Activated CD4-positive, alpha-beta T cell treated with anti-CD3 and anti-CD28 coated beads, Interleukin-10, Interleukin-2, amounts not matched to agents 100 ng/mL and 50 ng/mL, durations not matched to agents 16 hours and 8 hours (primary cell): Measurements from ENCODE around the gene LCP1.
"Not testable (repeated sequence)": the region's sequence is repeated elsewhere in the genome, so short reads cannot be mapped to it uniquely, and the experiment has no call there.

Experiments used
- DNase-seq: peaks from one replicate; pipeline ENCODE4 v3.0.0-alpha.2; 2020

LCP1 gene, protein sequence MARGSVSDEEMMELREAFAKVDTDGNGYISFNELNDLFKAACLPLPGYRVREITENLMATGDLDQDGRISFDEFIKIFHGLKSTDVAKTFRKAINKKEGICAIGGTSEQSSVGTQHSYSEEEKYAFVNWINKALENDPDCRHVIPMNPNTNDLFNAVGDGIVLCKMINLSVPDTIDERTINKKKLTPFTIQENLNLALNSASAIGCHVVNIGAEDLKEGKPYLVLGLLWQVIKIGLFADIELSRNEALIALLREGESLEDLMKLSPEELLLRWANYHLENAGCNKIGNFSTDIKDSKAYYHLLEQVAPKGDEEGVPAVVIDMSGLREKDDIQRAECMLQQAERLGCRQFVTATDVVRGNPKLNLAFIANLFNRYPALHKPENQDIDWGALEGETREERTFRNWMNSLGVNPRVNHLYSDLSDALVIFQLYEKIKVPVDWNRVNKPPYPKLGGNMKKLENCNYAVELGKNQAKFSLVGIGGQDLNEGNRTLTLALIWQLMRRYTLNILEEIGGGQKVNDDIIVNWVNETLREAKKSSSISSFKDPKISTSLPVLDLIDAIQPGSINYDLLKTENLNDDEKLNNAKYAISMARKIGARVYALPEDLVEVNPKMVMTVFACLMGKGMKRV

DNA sequence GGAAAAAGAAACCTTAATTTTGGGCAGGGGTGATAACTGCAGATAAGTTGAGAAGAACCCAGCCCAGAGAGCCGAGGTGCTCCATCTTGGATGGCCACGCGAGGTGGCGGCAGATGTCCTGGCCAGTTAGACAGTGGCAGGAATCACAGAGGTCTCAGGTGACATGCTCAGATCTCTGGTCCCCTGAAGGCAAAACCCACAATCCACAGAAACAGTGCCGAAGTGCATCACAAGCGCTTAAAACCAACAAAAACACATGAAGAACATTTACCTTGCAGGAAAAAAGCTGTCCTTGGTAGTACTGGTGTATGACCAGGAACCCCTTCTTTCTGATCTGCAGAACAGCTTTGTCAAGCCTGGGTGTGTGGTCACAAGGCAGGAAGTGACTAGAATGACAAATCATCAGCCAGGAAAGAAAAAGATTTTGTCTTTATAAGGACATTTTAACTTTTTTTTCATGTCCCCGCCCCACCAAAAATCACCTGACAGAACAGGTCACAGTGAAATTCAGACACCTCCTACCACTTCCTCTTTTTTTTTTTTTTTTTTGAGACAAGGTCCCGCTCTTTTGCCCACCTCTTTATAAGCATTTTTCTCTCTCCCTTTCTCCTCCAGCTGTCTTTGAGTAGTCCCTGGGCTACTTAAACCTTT, at the start of gene LCP1:
Gene LCP1, minus strand, starts transcription at position 338 of the 651 bp plus-strand sequence. CDS start 22,515 bp downstream, outside the sequence.
- DNase-seq = peak; percentile 95

- DNase-seq = no peak
Observed at GRCh38 chr13:46229251-46229650, 47.3 kb upstream of the LCP1 start.

GRCh38 chr13:46220234-46220633, 38.3 kb upstream of the LCP1 start:
- DNase-seq = not testable (repeated sequence)

DNA sequence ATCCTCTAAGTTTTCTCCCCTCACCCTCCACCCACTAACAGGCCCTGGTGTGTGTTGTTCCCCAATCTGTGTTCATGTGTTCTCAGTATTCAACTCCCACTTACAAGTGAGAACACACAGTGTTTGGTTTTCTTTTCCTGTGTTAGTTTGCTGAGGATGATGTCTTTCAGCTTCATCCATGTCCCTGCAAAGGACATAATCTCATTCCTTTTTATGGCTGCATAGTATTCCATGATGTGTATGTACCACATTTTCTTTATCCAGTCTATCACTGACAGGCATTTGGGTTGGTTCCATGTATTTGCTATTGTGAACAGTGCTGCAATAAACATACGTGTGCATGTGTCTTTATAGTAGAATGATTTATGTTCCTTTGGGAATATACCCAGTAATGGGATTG, 32.8 kb upstream of the LCP1 start:
- DNase-seq = not testable (repeated sequence)

DNA sequence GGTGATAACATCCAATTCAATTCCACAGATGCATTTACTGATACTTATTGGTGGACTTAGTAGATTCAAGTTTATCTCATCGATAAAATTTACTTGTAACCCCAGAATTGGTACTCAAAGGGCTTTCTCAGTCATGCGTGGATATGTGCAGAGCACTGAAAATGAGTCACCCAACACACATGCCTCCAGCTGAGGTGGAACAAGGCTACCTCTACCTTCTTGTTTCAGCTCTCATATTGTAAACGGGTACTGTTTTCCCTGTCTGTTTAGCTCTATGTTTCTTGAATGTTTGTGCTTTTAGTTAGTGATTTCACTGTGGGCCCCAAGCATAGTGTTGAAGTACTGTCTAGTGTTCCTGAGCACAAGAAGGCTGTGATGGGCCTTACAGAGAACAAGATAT, 31.3 kb upstream of the LCP1 start:
- peak; percentile 26 for DNase-seq

- DNase-seq = peak; percentile 92
Observed at GRCh38 chr13:46211483-46212351, 29.7 kb upstream of the LCP1 start, which contains the start of gene LRRC63. Gene LRRC63, plus strand, starts transcription at chr13:46211928. Its CDS starts 1,107 bp downstream, at chr13:46213035.

DNA sequence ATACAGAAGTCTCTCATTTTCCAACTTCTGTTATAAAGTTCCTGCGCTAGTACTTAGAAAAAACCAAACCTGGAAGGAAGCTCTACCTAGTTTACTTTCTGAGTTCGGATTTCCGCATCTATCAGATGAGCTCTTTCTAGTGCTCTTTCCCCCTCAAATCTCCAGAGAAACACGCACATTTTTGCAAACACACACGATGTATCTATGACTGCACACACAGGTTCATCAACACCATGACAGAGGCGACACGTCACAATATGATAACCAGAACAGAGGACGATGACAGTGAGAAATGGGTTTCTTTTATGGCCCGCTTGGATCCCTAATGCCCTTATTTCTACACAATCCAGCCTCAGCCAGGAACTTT, 29.1 kb upstream of the LCP1 start:
- peak; percentile 63 for DNase-seq

- no peak for DNase-seq
Observed at GRCh38 chr13:46210362-46211083, 28.5 kb upstream of the LCP1 start.

DNA sequence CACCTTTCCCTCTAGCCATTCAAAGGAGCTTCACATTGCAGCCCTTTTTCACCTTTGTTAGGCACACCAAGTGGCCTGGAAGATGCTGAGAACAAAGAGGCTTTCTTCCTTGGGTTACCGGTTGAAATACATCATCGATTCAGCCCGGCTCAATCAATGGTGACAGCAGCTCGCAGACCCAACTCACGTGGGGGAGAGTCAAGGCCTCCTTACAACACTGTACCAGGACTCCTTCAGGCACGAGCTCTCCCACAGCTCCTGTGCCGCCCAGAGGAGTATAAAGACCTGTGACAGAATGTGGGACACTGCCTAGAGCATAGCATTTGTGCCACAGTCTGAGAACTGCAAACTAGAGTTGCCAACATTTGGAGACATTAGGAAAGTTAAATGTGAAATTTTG, 25.9 kb upstream of the LCP1 start:
- DNase-seq = no peak

- DNase-seq = no peak
Observed at GRCh38 chr13:46206143-46206542, 24.2 kb upstream of the LCP1 start.

- DNase-seq = no peak
Observed at GRCh38 chr13:46202966-46203365, 21.0 kb upstream of the LCP1 start.

GRCh38 chr13:46202188-46202795, 20.3 kb upstream of the LCP1 start:
- DNase-seq = peak; percentile 40

DNA sequence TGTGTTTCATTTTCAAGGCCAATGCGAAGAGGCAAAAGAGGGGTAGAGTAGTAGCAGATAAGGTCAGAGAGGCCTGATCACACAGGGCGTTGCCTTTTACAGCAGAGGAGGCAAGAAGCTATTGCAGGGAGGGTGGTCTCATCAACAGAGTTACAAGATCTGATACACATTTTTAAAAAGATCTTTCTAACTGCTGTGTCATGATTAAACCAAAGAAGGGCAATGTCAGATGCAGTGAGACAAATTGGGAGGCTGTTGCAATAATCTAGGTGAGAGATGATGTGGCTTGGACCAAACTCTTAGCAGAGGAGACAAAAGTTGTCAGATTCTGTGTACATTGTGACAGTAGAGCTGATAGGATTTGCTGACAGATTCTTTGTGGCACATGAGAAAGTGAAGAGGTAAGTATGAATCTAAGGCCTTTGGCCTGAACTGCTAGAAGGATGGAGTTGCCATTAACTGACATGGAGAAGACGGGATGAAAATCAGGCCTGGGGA, 16.8 kb upstream of the LCP1 start:
- DNase-seq = no peak

DNA sequence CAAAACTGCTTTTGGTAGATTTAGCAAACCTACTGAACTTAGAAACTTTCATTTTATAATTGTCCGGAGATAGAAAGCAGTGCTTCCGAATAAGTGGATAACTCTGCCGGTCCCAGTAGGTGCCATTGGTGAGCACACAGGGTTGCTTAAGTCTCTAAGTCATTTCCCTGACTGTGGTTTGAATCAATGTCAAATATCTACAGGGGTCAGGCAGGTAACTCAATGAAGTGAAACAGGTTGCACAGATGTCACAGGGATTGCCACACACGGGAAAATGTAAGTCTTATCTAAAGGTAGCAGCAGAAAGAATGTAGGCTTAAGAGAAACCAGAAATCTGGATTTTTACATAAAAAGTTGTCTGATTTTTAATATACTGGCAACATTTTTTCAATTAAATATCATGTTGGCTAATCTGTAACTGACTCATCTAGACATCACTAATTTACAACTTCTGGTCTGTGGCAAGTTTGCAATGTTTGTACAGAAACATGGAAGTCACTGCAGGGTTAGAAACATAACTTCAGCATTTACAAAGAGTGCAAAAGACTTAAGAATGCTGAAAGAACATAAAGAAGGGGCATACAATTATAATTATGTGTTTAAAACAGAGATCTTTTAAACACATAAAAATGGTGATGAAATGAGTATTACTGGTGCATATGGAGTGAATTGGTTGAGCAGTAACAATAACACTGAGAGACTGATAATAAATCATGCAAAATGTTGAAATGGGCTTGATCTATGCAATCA, 15.5 kb upstream of the LCP1 start:
- DNase-seq = no peak

DNA sequence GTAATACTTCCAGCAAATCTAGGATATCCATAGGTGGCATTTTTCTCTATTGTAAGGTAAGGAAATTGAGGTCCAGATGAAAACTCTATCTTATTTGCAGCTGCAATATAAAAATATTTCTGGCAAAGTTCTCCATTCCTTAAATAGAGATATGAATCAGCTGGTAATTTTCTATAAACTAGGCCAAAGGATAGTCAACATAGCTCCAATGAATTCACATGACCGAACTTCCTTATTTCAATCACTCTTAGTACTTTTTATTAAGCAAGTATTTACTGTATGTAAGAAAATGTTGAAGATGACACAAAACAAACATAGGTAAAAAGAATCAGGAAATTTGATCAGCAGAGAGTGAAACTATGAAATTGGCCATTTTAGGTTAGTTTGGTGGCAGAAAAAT, 13.0 kb upstream of the LCP1 start:
- no peak for DNase-seq

GRCh38 chr13:46192412-46192811, 10.4 kb upstream of the LCP1 start:
- DNase-seq = no peak

DNA sequence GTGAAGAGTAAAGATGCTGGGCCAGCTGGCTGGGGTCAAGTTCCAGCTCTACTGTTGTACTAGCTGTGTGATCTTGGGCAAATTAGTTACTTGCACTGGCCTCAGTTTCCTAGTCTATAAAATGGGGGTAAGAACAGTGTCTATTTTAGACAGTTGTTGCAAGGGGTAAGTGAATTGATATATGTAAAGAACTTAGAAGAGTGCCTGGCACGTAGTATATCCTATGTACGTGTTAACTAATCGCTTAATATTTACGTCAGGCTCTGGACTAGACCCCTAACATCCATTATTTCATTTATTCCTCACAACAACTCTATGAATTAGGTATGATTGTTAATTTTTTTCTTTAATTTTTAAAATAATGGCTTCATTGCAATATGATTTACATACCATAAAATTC, 3.7 kb upstream of the LCP1 start:
- no peak for DNase-seq

DNA sequence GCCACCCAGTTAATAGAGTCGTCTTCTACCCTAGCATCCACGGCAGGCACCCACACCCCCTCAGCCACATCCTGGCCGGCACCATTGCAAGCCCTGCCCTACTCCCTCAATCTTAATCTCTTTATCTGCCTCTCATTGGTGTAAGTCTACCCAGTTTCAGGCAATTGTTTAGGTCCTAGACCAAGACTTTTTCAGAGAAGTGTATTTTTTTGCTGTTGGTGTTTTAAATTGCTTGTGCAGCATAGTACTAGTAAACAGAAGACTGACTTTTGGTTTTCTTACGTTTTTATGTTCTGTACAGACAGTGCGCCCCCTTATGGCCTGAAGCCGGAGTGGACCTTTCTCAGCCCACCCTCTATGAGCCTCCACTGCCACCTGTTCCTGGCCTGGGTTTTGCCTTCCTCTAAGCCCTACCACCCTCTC, 2.3 kb upstream of the LCP1 start:
- peak; percentile 84 for DNase-seq

DNA sequence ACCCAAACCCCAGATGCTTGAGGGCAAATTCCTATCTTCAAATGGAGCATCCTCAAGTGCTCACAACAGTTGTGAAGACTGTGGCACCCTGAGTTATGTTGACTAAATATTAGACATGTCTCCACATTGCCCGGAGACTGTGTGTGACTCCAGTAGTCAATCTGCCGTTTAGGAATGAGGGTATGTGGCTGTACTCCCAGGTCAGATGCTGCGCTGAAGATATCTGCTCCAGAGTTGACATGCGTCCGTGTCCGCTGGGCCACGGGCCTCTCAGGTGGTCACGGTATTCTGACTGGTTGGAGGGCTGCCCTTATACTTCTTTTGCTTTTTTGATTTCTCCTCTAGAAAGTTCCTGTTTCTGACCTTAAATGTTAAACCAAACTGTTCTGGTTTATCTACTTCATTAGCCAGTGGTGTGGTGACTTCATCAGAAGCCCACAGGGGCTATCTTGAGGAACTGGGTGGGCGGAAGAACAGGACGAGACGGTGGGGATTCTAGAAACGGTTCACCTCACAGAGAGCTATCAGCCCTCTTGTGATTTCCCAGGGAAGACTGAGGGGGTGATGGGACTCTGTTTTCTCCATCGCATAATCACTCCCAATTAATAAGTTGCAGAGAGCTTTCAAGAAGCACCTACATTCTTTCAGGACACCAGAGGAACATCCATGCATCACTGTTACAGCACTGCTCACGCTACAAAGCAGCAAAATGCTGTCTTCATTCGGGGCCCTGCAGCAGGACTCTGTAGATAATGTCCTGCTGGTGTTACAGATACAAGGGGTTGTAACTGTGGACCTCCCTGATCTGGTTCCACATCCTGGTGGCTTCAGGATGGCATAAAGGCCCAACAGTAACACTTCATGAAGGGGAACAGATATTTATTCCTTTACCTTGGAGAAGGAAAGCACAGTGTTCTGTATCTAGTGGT, 1.3 kb upstream of the LCP1 start:
- DNase-seq = no peak

DNA sequence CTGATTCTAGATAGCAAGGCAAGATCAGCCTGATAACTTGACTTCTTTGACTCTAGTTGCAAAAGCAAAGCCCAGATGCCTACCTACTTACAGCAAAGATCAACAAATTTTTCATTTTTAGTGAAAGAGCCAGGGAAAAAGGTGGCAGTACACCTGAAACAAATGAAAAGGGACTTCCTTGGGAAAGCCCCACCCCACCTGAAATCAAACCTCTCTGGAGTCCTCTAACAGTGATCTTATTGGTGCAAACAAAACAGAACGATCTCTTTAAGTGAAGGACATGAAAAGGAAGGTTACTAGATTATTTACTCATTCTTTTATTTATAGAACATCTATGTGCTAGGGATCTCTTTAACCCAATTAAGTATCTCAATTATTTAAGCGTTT, 507 bp upstream of the LCP1 start:
- no peak for DNase-seq
